Body of pancreas (tissue), 4 donors: ENCODE data around the gene PNP.

ENCODE experiments used
- POLR2A ChIP-seq, 3 donors: fragments of 450-650 bp; IDR thresholded peaks; one replicate each; pipeline ENCODE4 v1.6.1; 2016; ENCODE audit warnings: antibody characterized with exemption in 3 of 3, mild to moderate bottlenecking in 2 of 3
- TF ChIP-seq, protein P1 (sequence below), 7 experiments: fragments of 450-650 bp in 4 of 7; fragments of 200-600 bp in 3 of 7; sonication (generic) in 3 of 7; IDR thresholded peaks; one replicate each; pipeline ENCODE4 v1.5.1; 2016 to 2019; ENCODE audit warnings: antibody characterized with exemption in 7 of 7

DNA sequence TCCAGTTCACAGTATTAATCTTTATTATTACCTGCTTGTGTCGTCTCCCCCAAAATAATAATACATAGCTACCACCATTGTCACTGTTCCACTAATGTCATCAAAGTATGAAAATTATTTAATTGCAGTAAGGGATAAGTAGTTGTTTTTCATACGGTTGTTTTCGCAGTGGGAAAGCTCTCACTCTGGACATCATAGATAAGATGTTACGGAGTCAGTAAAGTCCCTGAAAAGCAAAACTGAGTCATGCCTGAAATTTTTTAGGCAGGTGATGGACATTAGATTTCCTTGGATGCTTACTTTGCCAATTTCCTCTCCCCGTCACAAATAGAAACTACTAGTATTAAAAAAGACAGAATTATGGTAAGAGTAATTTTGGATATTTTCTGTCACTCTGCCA is 13.2 kb downstream of the PNP start:
- TF ChIP-seq, protein P1, sequence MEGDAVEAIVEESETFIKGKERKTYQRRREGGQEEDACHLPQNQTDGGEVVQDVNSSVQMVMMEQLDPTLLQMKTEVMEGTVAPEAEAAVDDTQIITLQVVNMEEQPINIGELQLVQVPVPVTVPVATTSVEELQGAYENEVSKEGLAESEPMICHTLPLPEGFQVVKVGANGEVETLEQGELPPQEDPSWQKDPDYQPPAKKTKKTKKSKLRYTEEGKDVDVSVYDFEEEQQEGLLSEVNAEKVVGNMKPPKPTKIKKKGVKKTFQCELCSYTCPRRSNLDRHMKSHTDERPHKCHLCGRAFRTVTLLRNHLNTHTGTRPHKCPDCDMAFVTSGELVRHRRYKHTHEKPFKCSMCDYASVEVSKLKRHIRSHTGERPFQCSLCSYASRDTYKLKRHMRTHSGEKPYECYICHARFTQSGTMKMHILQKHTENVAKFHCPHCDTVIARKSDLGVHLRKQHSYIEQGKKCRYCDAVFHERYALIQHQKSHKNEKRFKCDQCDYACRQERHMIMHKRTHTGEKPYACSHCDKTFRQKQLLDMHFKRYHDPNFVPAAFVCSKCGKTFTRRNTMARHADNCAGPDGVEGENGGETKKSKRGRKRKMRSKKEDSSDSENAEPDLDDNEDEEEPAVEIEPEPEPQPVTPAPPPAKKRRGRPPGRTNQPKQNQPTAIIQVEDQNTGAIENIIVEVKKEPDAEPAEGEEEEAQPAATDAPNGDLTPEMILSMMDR (IDR thresholded peaks at IDR 0.05), result no peak
- no peak for TF ChIP-seq POLR2A (IDR thresholded peaks at IDR 0.05)
